Smooth muscle cell (in vitro differentiated cells): ENCODE results near the gene CCDC142. TPM values are rescaled to one million over a fixed set of nuclear protein-coding genes. Genes with fewer than 3 reads are reported as not detected.
A peak's percentile ranks its signal among the peaks of the same experiment; 100 is the strongest.

ENCODE experiments used
- DNase-seq: peaks from one replicate; lab custom pipeline; 2025; ENCODE audit not compliant: unreplicated experiment; lab: John Stamatoyannopoulos, UW
- H2AFZ ChIP-seq: fragments of 200-600 bp; sonication (generic); 2 replicates; pipeline ENCODE4 v1.6.0; 2016; ENCODE audit warnings: antibody characterized with exemption, low read depth, mild to moderate bottlenecking
- H3F3A ChIP-seq: fragments of 200-600 bp; sonication (generic); 2 replicates; pipeline ENCODE4 v1.6.0; 2017; ENCODE audit warnings: antibody characterized with exemption, low read depth
- H3K27ac ChIP-seq: fragments of 200-600 bp; sonication (generic); 2 replicates; pipeline ENCODE4 v1.5.1; 2016; ENCODE audit warnings: low read depth, mild to moderate bottlenecking
- H3K27me3 ChIP-seq: fragments of 200-600 bp; sonication (generic); 2 replicates; pipeline ENCODE4 v1.6.1; 2016; ENCODE audit warnings: low read depth, mild to moderate bottlenecking
- H3K36me3 ChIP-seq: fragments of 200-600 bp; sonication (generic); 2 replicates; pipeline ENCODE4 v1.5.1; 2016; ENCODE audit warnings: low read depth
- H3K4me1 ChIP-seq: fragments of 200-600 bp; sonication (generic); 2 replicates; pipeline ENCODE4 v1.5.1; 2016; ENCODE audit warnings: low read depth
- H3K4me2 ChIP-seq: fragments of 200-600 bp; sonication (generic); 2 replicates; pipeline ENCODE4 v1.6.0; 2016; ENCODE audit warnings: mild to moderate bottlenecking
- H3K4me3 ChIP-seq: fragments of 200-600 bp; sonication (generic); 2 replicates; pipeline ENCODE4 v1.5.1; 2016; ENCODE audit warnings: mild to moderate bottlenecking
- H3K79me2 ChIP-seq: fragments of 200-600 bp; sonication (generic); 2 replicates; pipeline ENCODE4 v1.6.0; 2016; ENCODE audit warnings: low read depth, mild to moderate bottlenecking
- H3K9ac ChIP-seq: fragments of 200-600 bp; sonication (generic); 2 replicates; pipeline ENCODE4 v1.6.0; 2016; ENCODE audit warnings: low read depth
- H3K9me3 ChIP-seq: fragments of 200-600 bp; sonication (generic); replicated peaks from 2 replicates; pipeline ENCODE4 v1.5.1; 2016; ENCODE audit warnings: low read depth
- H4K20me1 ChIP-seq: fragments of 200-600 bp; sonication (generic); 2 replicates; pipeline ENCODE4 v1.6.0; 2016; ENCODE audit warnings: low read depth
- CTCF ChIP-seq: fragments of 200-600 bp; sonication (generic); IDR thresholded peaks from 2 replicates; pipeline ENCODE4 v1.5.1; 2017; ENCODE audit warnings: borderline replicate concordance, mild to moderate bottlenecking, antibody characterized with exemption; ENCODE audit not compliant: insufficient read depth, poor library complexity, severe bottlenecking
- WGBS: methylation state at CpG from one replicate; pipeline ENCODE4 v1.1.7; 2016; ENCODE audit warnings: low lambda C conversion rate; 5-methylcytosine and 5-hydroxymethylcytosine counted together
- polyA plus RNA-seq: library from polyadenylated mRNA; unstranded; fragments of >200 nt; fragmentation: Nextera tagmentation; extraction: Ambion mirVana; gene quantifications from 2 replicates; pipeline ENCODE4 v1.2.1, GENCODE V29; 2016
- total RNA-seq: library from RNA; depleted of rRNA; stranded (reverse); fragments of >200 nt; gene quantifications from 2 replicates; pipeline ENCODE4 v1.2.3, GENCODE V29; 2014

CCDC142 gene
- total and polyA plus RNA-seq, 2 experiments from 2014 or later = 5.5 to 7.7 TPM

GRCh38 chr2:74441690-74442482 lies 40.9 kb downstream of the CCDC142 start, which contains the start of gene RTKN:
TSS of gene RTKN (minus strand) at chr2:74441937. CDS start at chr2:74441816, 121 bp downstream.
- Histone ChIP-seq H3K9me3 (no peaks in the 10 kb centered on the region), H3K27me3 (no peaks in the 10 kb centered on the region), H3K36me3 (no peaks in the 10 kb centered on the region), H4K20me1 (peaks cover 29% of the 10 kb centered on the region), H3K4me3 (peak within 1 kb of the TSS; percentile 61), H3K9ac (peak within 1 kb of the TSS; percentile 82), H3K4me1 (peaks cover 27% of the 10 kb centered on the region), H2AFZ (peak within 1 kb of the TSS; percentile 93), H3K4me2 (peak within 1 kb of the TSS; percentile 96), H3F3A (peaks cover 15% of the 10 kb centered on the region), H3K79me2 (peaks cover 37% of the 10 kb centered on the region), H3K27ac (peak within 1 kb of the TSS; percentile 93)
- no peak for DNase-seq
- no peak for TF ChIP-seq CTCF
- 1% methylated on average over 62 of the region's 75 CpGs for WGBS

- Histone ChIP-seq H2AFZ (peak overlapping the region; percentile 93), H3F3A (peaks cover 15% of the 10 kb centered on the region), H4K20me1 (peaks cover 35% of the 10 kb centered on the region), H3K4me3 (peak overlapping the region; percentile 61), H3K4me1 (peaks cover 30% of the 10 kb centered on the region), H3K36me3 (no peaks in the 10 kb centered on the region), H3K4me2 (peak overlapping the region; percentile 96), H3K9ac (peak overlapping the region; percentile 82), H3K79me2 (peaks cover 43% of the 10 kb centered on the region), H3K27ac (peak overlapping the region; percentile 93), H3K9me3 (no peaks in the 10 kb centered on the region), H3K27me3 (no peaks in the 10 kb centered on the region)
- DNase-seq = no peak
- TF ChIP-seq CTCF = no peak
- 3% methylated on average over 33 of the region's 33 CpGs for WGBS
Measured at GRCh38 chr2:74441170-74441689, 41.6 kb downstream of the CCDC142 start.

- WGBS = 2% methylated on average over 44 of the region's 45 CpGs
- Histone ChIP-seq H3K4me1 (peaks cover 30% of the 10 kb centered on the region), H3K4me2 (peak overlapping the region; percentile 96), H3K27me3 (no peaks in the 10 kb centered on the region), H3K9ac (peak overlapping the region; percentile 82), H3K79me2 (peaks cover 50% of the 10 kb centered on the region), H3K36me3 (no peaks in the 10 kb centered on the region), H2AFZ (peak overlapping the region; percentile 93), H3K9me3 (no peaks in the 10 kb centered on the region), H3K4me3 (peak overlapping the region; percentile 61), H3K27ac (peak overlapping the region; percentile 93), H4K20me1 (peaks cover 42% of the 10 kb centered on the region), H3F3A (peaks cover 15% of the 10 kb centered on the region)
- TF ChIP-seq CTCF = no peak
- peak; percentile 79 for DNase-seq
Measured at GRCh38 chr2:74440378-74441169, 42.2 kb downstream of the CCDC142 start.
